ENCODE results near the gene AP1G2. TPM values are rescaled to one million over a fixed set of nuclear protein-coding genes. Genes with fewer than 3 reads are reported as not detected.
A peak's percentile ranks its signal among the peaks of the same experiment; 100 is the strongest.

Gene AP1G2
- total and polyA plus RNA-seq, 2 of the 13 experiments (the other 11 are each of a cell fraction or from before 2014, with no cell fraction given): 96.9 to 611 TPM

DNA sequence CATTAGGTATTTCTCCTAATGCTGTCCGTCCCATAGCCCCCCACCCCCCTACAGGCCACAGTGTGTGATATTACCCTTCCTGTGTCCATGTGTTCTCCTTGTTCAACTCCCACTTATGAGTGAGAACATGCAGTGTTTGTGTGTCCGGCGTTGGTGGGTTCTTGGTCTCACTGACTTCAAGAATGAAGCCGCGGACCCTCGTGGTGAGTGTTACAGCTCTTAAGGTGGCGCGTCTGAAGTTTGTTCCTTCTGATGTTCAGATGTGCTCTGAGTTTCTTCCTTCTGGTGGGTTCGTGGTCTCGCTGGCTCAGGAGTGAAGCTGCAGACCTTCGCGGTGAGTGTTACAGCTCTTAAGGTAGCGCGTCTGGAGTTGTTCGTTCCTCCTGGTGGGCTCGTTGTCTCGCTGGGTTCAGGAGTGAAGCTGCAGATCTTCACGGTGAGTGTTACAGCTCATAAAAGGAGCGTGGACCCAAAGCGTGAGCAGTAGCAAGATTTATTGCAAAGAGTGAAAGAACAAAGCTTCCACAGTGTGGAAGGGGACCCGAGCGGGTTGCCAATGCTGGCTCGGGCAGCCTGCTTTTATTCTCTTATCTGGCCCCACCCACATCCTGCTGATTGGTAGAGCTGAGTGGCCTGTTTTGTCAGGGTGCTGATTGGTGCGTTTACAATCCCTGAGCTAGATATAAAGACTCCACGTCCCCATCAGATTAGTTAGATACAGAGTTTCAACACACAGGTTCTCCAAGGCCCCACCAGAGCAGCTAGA, 16.4 kb upstream of the AP1G2 start (continued):
- TF ChIP-seq, protein P1, sequence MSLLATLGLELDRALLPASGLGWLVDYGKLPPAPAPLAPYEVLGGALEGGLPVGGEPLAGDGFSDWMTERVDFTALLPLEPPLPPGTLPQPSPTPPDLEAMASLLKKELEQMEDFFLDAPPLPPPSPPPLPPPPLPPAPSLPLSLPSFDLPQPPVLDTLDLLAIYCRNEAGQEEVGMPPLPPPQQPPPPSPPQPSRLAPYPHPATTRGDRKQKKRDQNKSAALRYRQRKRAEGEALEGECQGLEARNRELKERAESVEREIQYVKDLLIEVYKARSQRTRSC (CRISPR knock-in tag; IDR thresholded peaks at IDR 0.05; ENCODE audit: low read depth): peak; percentile 97
- TF ChIP-seq, protein P2, sequence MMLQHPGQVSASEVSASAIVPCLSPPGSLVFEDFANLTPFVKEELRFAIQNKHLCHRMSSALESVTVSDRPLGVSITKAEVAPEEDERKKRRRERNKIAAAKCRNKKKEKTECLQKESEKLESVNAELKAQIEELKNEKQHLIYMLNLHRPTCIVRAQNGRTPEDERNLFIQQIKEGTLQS (CRISPR knock-in tag; IDR thresholded peaks at IDR 0.05): peak; percentile 77
- TF ChIP-seq PAX8 (CRISPR knock-in tag; IDR thresholded peaks at IDR 0.05; ENCODE audit: borderline replicate concordance) (peak; percentile 89; the same call in 1 of the 2 replicates), RXRB (CRISPR knock-in tag; IDR thresholded peaks at IDR 0.05; ENCODE audit: borderline replicate concordance) (peak; percentile 69), ZNF263 (CRISPR knock-in tag; IDR thresholded peaks at IDR 0.05) (peak; percentile 69; the same call in 1 of the 2 replicates), MEIS2 (CRISPR knock-in tag; IDR thresholded peaks at IDR 0.05) (peak; percentile 60), ZSCAN21 (CRISPR knock-in tag; IDR thresholded peaks at IDR 0.05; ENCODE audit: borderline replicate concordance) (peak; percentile 99), SALL2 (CRISPR knock-in tag; IDR thresholded peaks at IDR 0.05) (peak; percentile 87), ZNF530 (CRISPR knock-in tag; IDR thresholded peaks at IDR 0.05; ENCODE audit: low read depth) (peak; percentile 72; the same call in 1 of the 2 replicates), BRCA1 (CRISPR knock-in tag; IDR thresholded peaks at IDR 0.05) (peak; percentile 85; the same call in 1 of the 2 replicates), HNRNPK (IDR thresholded peaks at IDR 0.05; ENCODE audit: low read depth, low read length, poor library complexity, severe bottlenecking) (peak; percentile 45), GATAD2A (CRISPR knock-in tag; IDR thresholded peaks at IDR 0.05) (peak; percentile 71; the same call in 1 of the 2 replicates), MAFG (CRISPR knock-in tag; IDR thresholded peaks at IDR 0.05) (0 out of 2 replicates have a peak, but pooled peaks have one; percentile 42), MTA1 (CRISPR knock-in tag; IDR thresholded peaks at IDR 0.05; ENCODE audit: borderline replicate concordance) (peak; percentile 77), ZNF331 (CRISPR knock-in tag; IDR thresholded peaks at IDR 0.05) (peak; percentile 96), SNAPC2 (CRISPR knock-in tag; IDR thresholded peaks at IDR 0.05) (peak; percentile 29; the same call in 1 of the 2 replicates), KLF6 (CRISPR knock-in tag; IDR thresholded peaks at IDR 0.05) (peak; percentile 89), POLR2G (IDR thresholded peaks at IDR 0.05; ENCODE audit: low read depth, low read length) (peak; percentile 95), KLF13 (CRISPR knock-in tag; IDR thresholded peaks at IDR 0.05) (peak; percentile 98; the same call in 1 of the 2 replicates), PHF5A (CRISPR knock-in tag; IDR thresholded peaks at IDR 0.05; ENCODE audit: low read depth, unreplicated experiment) (peak; percentile 66), HES4 (CRISPR knock-in tag; IDR thresholded peaks at IDR 0.05; ENCODE audit: borderline replicate concordance) (peak; percentile 89)
- TF ChIP-seq, protein P3, sequence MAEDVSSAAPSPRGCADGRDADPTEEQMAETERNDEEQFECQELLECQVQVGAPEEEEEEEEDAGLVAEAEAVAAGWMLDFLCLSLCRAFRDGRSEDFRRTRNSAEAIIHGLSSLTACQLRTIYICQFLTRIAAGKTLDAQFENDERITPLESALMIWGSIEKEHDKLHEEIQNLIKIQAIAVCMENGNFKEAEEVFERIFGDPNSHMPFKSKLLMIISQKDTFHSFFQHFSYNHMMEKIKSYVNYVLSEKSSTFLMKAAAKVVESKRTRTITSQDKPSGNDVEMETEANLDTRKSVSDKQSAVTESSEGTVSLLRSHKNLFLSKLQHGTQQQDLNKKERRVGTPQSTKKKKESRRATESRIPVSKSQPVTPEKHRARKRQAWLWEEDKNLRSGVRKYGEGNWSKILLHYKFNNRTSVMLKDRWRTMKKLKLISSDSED (CRISPR knock-in tag; IDR thresholded peaks at IDR 0.05): peak; percentile 91; the same call in 1 of the 2 replicates
- TF ChIP-seq, protein P4, sequence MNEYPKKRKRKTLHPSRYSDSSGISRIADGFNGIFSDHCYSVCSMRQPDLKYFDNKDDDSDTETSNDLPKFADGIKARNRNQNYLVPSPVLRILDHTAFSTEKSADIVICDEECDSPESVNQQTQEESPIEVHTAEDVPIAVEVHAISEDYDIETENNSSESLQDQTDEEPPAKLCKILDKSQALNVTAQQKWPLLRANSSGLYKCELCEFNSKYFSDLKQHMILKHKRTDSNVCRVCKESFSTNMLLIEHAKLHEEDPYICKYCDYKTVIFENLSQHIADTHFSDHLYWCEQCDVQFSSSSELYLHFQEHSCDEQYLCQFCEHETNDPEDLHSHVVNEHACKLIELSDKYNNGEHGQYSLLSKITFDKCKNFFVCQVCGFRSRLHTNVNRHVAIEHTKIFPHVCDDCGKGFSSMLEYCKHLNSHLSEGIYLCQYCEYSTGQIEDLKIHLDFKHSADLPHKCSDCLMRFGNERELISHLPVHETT (CRISPR knock-in tag; conservative IDR thresholded peaks at IDR 0.05): peak; percentile 85
- TF ChIP-seq, protein P5, sequence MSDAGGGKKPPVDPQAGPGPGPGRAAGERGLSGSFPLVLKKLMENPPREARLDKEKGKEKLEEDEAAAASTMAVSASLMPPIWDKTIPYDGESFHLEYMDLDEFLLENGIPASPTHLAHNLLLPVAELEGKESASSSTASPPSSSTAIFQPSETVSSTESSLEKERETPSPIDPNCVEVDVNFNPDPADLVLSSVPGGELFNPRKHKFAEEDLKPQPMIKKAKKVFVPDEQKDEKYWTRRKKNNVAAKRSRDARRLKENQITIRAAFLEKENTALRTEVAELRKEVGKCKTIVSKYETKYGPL (CRISPR knock-in tag; IDR thresholded peaks at IDR 0.05): peak; percentile 36; the same call in 1 of the 2 replicates
